Spleen (tissue), 7 donors: ENCODE measurements around the gene GPC3.

Source experiments
- CTCF ChIP-seq, 11 experiments: fragments of 200-600 bp in 7 of 11; fragments of 450-650 bp in 4 of 11; sonication (generic) in 4 of 11; IDR thresholded peaks in 8 of 11; conservative IDR thresholded peaks in 3 of 11; 1 replicate in 7 of 11; 2 replicates in 4 of 11; pipeline versions ENCODE4 v1.4.0 to v1.8.0; 2016 to 2021; ENCODE audit warnings: antibody characterized with exemption in 11 of 11, inconsistent platforms in 4 of 11, mild to moderate bottlenecking in 1 of 11
- POLR2AphosphoS5 ChIP-seq, 3 donors: sonication (generic); formaldehyde crosslinking; IDR thresholded peaks; one replicate each; pipeline ENCODE4 v1.5.1; 2017; ENCODE audit warnings: antibody characterized with exemption in 3 of 3
- donor health status: DM: no; HTN: no; CAD: no; lungs with moderate emphysema.
- donor health status: DM: no; HTN: no; CAD: no.
- donor health status: DM: no; HTN: no; CAD: no.

- no peak for TF ChIP-seq POLR2AphosphoS5 (IDR thresholded peaks at IDR 0.05)
- no peak for TF ChIP-seq CTCF (IDR thresholded peaks at IDR 0.05 in 8 of 11, conservative IDR thresholded peaks at IDR 0.05 in 3 of 11)
Measured at GRCh38 chrX:133973704-133974103, 11.7 kb downstream of the GPC3 start.
